Osteoblast (primary cell): ENCODE measurements around the gene MAN2A1. TPM values are rescaled to one million over a fixed set of nuclear protein-coding genes. Genes with fewer than 3 reads are reported as not detected.
A peak's percentile ranks its signal among the peaks of the same experiment; 100 is the strongest.

ENCODE experiments used
- DNase-seq: peaks from one replicate; pipeline ENCODE4 v3.0.0; 2011; ENCODE audit warnings: low spot score, mixed read lengths; ENCODE audit not compliant: insufficient read length; ENCODE audit errors: missing footprints
- H2AFZ ChIP-seq: 2 replicates; pipeline ENCODE4 v1.6.0; 2011; ENCODE audit warnings: mild to moderate bottlenecking, low read length
- H3K27ac ChIP-seq: 2 replicates; pipeline ENCODE4 v1.5.1; 2011; ENCODE audit warnings: mild to moderate bottlenecking, low read depth, low read length, moderate library complexity
- H3K27me3 ChIP-seq: 2 replicates; pipeline ENCODE4 v1.6.0; 2012; ENCODE audit warnings: mild to moderate bottlenecking, control low read depth, inconsistent platforms, low read length, moderate library complexity; ENCODE audit not compliant: insufficient read depth
- H3K36me3 ChIP-seq: 2 replicates; pipeline ENCODE4 v1.5.1; 2011; ENCODE audit warnings: mild to moderate bottlenecking, low read length, control low read depth, moderate library complexity; ENCODE audit not compliant: insufficient read depth
- H3K4me1 ChIP-seq: 2 replicates; pipeline ENCODE4 v1.5.1; 2011; ENCODE audit warnings: mild to moderate bottlenecking, low read length, control low read depth, moderate library complexity; ENCODE audit not compliant: insufficient read depth
- H3K4me2 ChIP-seq: 2 replicates; pipeline ENCODE4 v1.6.0; 2011; ENCODE audit warnings: mild to moderate bottlenecking, low read length; ENCODE audit not compliant: insufficient read depth
- H3K4me3 ChIP-seq: fragments of 200-600 bp; sonication (generic); 3 replicates; pipeline ENCODE4 v1.5.1; 2012; ENCODE audit warnings: mild to moderate bottlenecking, low read length, inconsistent platforms; ENCODE audit not compliant: insufficient read depth
- H3K79me2 ChIP-seq: 2 replicates; pipeline ENCODE4 v1.6.0; 2012; ENCODE audit warnings: mild to moderate bottlenecking, low read length, control low read depth, inconsistent platforms; ENCODE audit not compliant: insufficient read depth
- H3K9me3 ChIP-seq: 2 replicates; pipeline ENCODE4 v1.5.1; 2011; ENCODE audit warnings: low read depth, low read length, control low read depth
- H4K20me1 ChIP-seq: 2 replicates; pipeline ENCODE4 v1.6.0; 2012; ENCODE audit warnings: mild to moderate bottlenecking, low read length, control low read depth; ENCODE audit not compliant: insufficient read depth
- total RNA-seq: library from RNA; depleted of rRNA; stranded (reverse); fragments of >200 nt; gene quantifications from 2 replicates; pipeline ENCODE4 v1.2.3, GENCODE V29; 2012
- TF ChIP-seq, protein P1 (sequence below): IDR thresholded peaks from 2 replicates; pipeline ENCODE4 v1.5.1; 2011; ENCODE audit warnings: mild to moderate bottlenecking, low read depth, low read length, moderate library complexity; ENCODE audit errors: extremely low read depth

The MAN2A1 gene
- total RNA-seq, 1 donor: 81.8 TPM

DNA sequence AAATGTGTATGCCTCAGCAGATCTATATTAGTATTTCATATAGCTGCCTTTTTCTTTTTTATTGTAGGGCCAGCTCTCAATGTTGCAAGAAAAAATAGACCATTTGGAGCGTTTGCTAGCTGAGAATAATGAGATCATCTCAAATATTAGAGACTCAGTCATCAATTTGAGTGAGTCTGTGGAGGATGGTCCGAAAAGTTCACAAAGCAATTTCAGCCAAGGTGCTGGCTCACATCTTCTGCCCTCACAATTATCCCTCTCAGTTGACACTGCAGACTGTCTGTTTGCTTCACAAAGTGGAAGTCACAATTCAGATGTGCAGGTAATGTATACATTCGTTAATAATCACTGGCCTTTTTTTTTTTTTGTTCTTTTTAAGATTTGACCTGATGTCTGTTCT, 23.7 kb downstream of the MAN2A1 start:
- Histone ChIP-seq H3K27me3 (no peaks in the 10 kb centered on the region), H3K79me2 (peaks cover 33% of the 10 kb centered on the region), H4K20me1 (peaks cover 2% of the 10 kb centered on the region), H3K36me3 (no peaks in the 10 kb centered on the region), H3K4me1 (peaks cover 4% of the 10 kb centered on the region), H3K9me3 (no peaks in the 10 kb centered on the region), H3K4me3 (no peak overlapping the region), H3K27ac (peak overlapping the region; percentile 18), H3K4me2 (peak overlapping the region; percentile 51), H2AFZ (peak overlapping the region; percentile 45)
- no peak for DNase-seq
- TF ChIP-seq, protein P1, sequence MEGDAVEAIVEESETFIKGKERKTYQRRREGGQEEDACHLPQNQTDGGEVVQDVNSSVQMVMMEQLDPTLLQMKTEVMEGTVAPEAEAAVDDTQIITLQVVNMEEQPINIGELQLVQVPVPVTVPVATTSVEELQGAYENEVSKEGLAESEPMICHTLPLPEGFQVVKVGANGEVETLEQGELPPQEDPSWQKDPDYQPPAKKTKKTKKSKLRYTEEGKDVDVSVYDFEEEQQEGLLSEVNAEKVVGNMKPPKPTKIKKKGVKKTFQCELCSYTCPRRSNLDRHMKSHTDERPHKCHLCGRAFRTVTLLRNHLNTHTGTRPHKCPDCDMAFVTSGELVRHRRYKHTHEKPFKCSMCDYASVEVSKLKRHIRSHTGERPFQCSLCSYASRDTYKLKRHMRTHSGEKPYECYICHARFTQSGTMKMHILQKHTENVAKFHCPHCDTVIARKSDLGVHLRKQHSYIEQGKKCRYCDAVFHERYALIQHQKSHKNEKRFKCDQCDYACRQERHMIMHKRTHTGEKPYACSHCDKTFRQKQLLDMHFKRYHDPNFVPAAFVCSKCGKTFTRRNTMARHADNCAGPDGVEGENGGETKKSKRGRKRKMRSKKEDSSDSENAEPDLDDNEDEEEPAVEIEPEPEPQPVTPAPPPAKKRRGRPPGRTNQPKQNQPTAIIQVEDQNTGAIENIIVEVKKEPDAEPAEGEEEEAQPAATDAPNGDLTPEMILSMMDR: no peak

DNA sequence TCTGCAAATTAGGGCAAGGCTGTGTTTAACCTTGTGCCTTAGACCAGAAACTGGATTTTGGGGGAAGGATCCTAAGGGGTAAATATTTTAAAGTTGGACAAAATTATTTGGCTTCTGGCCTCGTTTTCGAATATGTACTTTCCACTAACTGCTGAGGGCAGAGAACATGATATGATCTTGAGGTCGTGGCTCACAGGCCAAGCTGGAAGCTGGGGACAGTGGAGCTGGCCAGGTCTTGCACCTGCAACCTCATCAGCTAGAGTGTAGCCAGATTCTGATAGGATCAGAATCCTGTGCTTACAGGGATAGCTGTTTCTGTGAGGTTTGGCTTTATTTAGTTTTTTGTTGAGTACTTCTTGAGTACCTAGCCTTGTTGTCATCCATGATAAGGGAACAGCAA, 24.9 kb downstream of the MAN2A1 start:
- DNase-seq: no peak
- Histone ChIP-seq H3K36me3 (no peaks in the 10 kb centered on the region), H4K20me1 (no peaks in the 10 kb centered on the region), H3K4me3 (no peak overlapping the region), H3K9me3 (no peaks in the 10 kb centered on the region), H3K79me2 (peaks cover 23% of the 10 kb centered on the region), H3K27me3 (no peaks in the 10 kb centered on the region), H3K27ac (no peak overlapping the region), H2AFZ (peak overlapping the region; percentile 17), H3K4me1 (peaks cover 4% of the 10 kb centered on the region), H3K4me2 (no peak overlapping the region)
- TF ChIP-seq, protein P1: no peak

- H4K20me1 ChIP-seq: no peaks in the 10 kb centered on the region
- TF ChIP-seq, protein P1: no peak
- no peak overlapping the region for H3K4me3 ChIP-seq
- DNase-seq: no peak
- no peaks in the 10 kb centered on the region for H3K9me3 ChIP-seq
- H2AFZ ChIP-seq: no peak overlapping the region
- H3K27me3 ChIP-seq: no peaks in the 10 kb centered on the region
- H3K4me1 ChIP-seq: peaks cover 4% of the 10 kb centered on the region
- peaks cover 2% of the 10 kb centered on the region for H3K79me2 ChIP-seq
- H3K36me3 ChIP-seq: no peaks in the 10 kb centered on the region
- H3K4me2 ChIP-seq: no peak overlapping the region
- H3K27ac ChIP-seq: no peak overlapping the region
Observed at GRCh38 chr5:109718216-109718615, 28.5 kb downstream of the MAN2A1 start.

DNA sequence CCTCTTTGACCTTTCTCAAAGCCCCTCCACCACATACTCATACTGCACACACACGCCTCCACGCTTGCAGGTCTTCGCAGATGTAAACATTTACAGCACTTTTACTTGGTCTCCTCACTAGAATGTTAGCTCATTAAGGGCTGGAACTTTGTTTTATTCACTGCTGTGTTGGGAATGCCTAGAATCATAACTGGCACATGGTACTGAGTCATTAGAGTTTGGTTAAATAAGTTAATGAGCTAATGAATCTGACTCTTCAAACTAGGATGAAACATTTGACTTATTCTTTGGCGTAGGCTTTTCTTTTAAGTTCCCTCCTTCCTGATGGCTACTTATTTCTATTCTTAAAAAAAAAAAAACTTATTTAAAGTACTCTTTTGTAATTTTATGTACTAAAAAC, 28.9 kb downstream of the MAN2A1 start:
- Histone ChIP-seq H2AFZ (no peak overlapping the region), H3K4me3 (no peak overlapping the region), H3K27me3 (no peaks in the 10 kb centered on the region), H3K9me3 (no peaks in the 10 kb centered on the region), H3K36me3 (no peaks in the 10 kb centered on the region), H3K4me2 (no peak overlapping the region), H3K27ac (no peak overlapping the region), H3K4me1 (peaks cover under 1% of the 10 kb centered on the region), H4K20me1 (no peaks in the 10 kb centered on the region), H3K79me2 (no peaks in the 10 kb centered on the region)
- TF ChIP-seq, protein P1: no peak
- no peak for DNase-seq
